GM12878 (cell line): ENCODE measurements around the gene SLC11A2. TPM values are rescaled to one million over a fixed set of nuclear protein-coding genes. Genes with fewer than 3 reads are reported as not detected.

Experiments
- ATAC-seq: fragments of 200-7000 bp; cut with Tn5 transposase; 3 replicates; pipeline ENCODE4 v1.9.1; 2020; ENCODE audit warnings: mild to moderate bottlenecking, moderate library complexity
- BruUV-seq: library from RNA; stranded (reverse); fragments of 400-500 nt; replicated peaks from 2 replicates; lab custom pipeline; 2021; lab: Mats Ljungman, UMichigan
- CTCF ChIA-PET: fragments of 300-600 bp; sonication (Branson Sonifier 250); formaldehyde crosslinking; extraction: SDS; loops from one replicate; lab custom pipeline; 2021; ENCODE audit warnings: inconsistent platforms; lab: Yijun Ruan, JAX
- POLR2A ChIA-PET: fragments of 350-600 bp; formaldehyde crosslinking; extraction: SDS; loops from one replicate; lab custom pipeline; 2021; ENCODE audit warnings: inconsistent platforms; lab: Charles Lee
- RAD21 ChIA-PET: fragments of 300-600 bp; sonication (Branson Sonifier 250); formaldehyde crosslinking; loops from one replicate; lab custom pipeline; 2023; ENCODE audit warnings: antibody characterized with exemption; ENCODE audit not compliant: unreplicated experiment; lab: Charles Lee
- SMC1A ChIA-PET: fragments of 300-600 bp; sonication (Branson Sonifier 250); formaldehyde crosslinking; loops from one replicate; lab custom pipeline; 2023; ENCODE audit not compliant: unreplicated experiment, uncharacterized antibody; lab: Charles Lee
- DNase-seq: peaks from one replicate; pipeline ENCODE4 v3.0.0-alpha.2; 2011; ENCODE audit warnings: low read depth, low spot score
- FAIRE-seq: peaks from 3 replicates; lab custom pipeline; 2011; peaks lifted over from hg19 to GRCh38; lab: Jason Lieb, UNC
- H2AFZ ChIP-seq: 2 replicates; pipeline ENCODE4 v1.6.0; 2011; ENCODE audit warnings: low read depth, low read length, control low read depth; ENCODE audit not compliant: control insufficient read depth
- H3K27ac ChIP-seq: 2 replicates; pipeline ENCODE4 v1.5.1; 2011; ENCODE audit warnings: control low read depth; ENCODE audit not compliant: control insufficient read depth, insufficient read depth
- H3K27me3 ChIP-seq, 2 experiments: replicated peaks in 1 of 2; 2 replicates each; pipeline versions ENCODE4 v1.6.0 to v1.6.1; 2011; ENCODE audit warnings: low read length in 1 of 2; ENCODE audit not compliant: control insufficient read depth in 2 of 2, insufficient read depth in 2 of 2
- H3K36me3 ChIP-seq, 2 experiments: 2 replicates each; pipeline ENCODE4 v1.5.1; 2011; ENCODE audit warnings: low read length in 1 of 2; ENCODE audit not compliant: control insufficient read depth in 2 of 2, insufficient read depth in 2 of 2
- H3K4me1 ChIP-seq: 2 replicates; pipeline ENCODE4 v1.6.1; 2011; ENCODE audit warnings: mild to moderate bottlenecking, low read length, moderate library complexity, mixed read lengths; ENCODE audit not compliant: control insufficient read depth, insufficient read depth
- H3K4me2 ChIP-seq: 2 replicates; pipeline ENCODE4 v1.6.0; 2011; ENCODE audit warnings: control low read depth; ENCODE audit not compliant: control insufficient read depth, insufficient read depth
- H3K4me3 ChIP-seq: fragments of 200-600 bp; sonication (generic); 2 replicates; pipeline ENCODE4 v1.5.1; 2016
- H3K79me2 ChIP-seq: 2 replicates; pipeline ENCODE4 v1.6.0; 2011; ENCODE audit warnings: low read length; ENCODE audit not compliant: control insufficient read depth, insufficient read depth
- H3K9ac ChIP-seq: 2 replicates; pipeline ENCODE4 v1.8.0; 2011; ENCODE audit warnings: low read length, control low read depth, mixed read lengths; ENCODE audit not compliant: control insufficient read depth, insufficient read depth
- H3K9me3 ChIP-seq: replicated peaks from 3 replicates; pipeline ENCODE4 v1.5.1; 2011; ENCODE audit warnings: mild to moderate bottlenecking, low read length; ENCODE audit not compliant: control insufficient read depth, insufficient read depth
- H4K20me1 ChIP-seq: 2 replicates; pipeline ENCODE4 v1.6.0; 2011; ENCODE audit not compliant: control insufficient read depth, insufficient read depth
- GABPA ChIP-seq: IDR thresholded peaks from 2 replicates; pipeline ENCODE4 v1.6.1; 2014; ENCODE audit warnings: antibody characterized with exemption, low read depth, mild to moderate bottlenecking, inconsistent platforms
- KAT2A ChIP-seq: conservative IDR thresholded peaks from 2 replicates; pipeline ENCODE4 v1.6.1; 2011; ENCODE audit warnings: low read depth, low read length; ENCODE audit not compliant: control insufficient read depth
- POLR2A ChIP-seq: IDR thresholded peaks from 2 replicates; pipeline ENCODE4 v1.6.1; 2011; ENCODE audit warnings: low read depth, mild to moderate bottlenecking, low read length
- ZNF207 ChIP-seq: fragments of 450-650 bp; IDR thresholded peaks from 2 replicates; pipeline ENCODE4 v1.6.1; 2014; ENCODE audit warnings: antibody characterized with exemption, mild to moderate bottlenecking, borderline replicate concordance
- WGBS: methylation state at CpG from one replicate; pipeline ENCODE4 v1.1.6; 2016; ENCODE audit warnings: low lambda C conversion rate; ENCODE audit not compliant: insufficient replicate concordance, insufficient coverage; ENCODE audit errors: missing lambda C conversion rate; 5-methylcytosine and 5-hydroxymethylcytosine counted together
- in situ Hi-C: fragments of 300-500 bp; cut with MboI; formaldehyde crosslinking; loops from 9 replicates; pipeline ENCODE4 v1.14.3; 2018; ENCODE audit warnings: mixed read lengths
- intact Hi-C: fragments of 100-400 bp; cut with micrococcal nuclease; formaldehyde crosslinking; loops from one replicate; pipeline ENCODE4 v1.14.2; 2022; ENCODE audit not compliant: unreplicated experiment
- polyA plus RNA-seq, 11 experiments: library from polyadenylated mRNA; depleted of rRNA in 4 of 11; unstranded in 6 of 11; stranded (reverse) in 5 of 11; fragments of >200 nt; fragmentation: Nextera tagmentation in 4 of 11; fragmentation: Illumina TruSeq in 1 of 11; extraction: Ambion mirVana in 4 of 11; extraction: Trizol in 1 of 11; gene quantifications; 1 replicate in 1 of 11; 2 replicates in 10 of 11; pipeline versions ENCODE4 v1.2.1 to v1.2.3, GENCODE V29; 2011 to 2016; ENCODE audit warnings: inconsistent platforms in 2 of 11, missing spikeins in 2 of 11, low read depth in 1 of 11
- total RNA-seq, 4 experiments: library from RNA; depleted of rRNA in 3 of 4; stranded (reverse); fragments of >200 nt in 3 of 4; fragmentation: Illumina TruSeq in 1 of 4; extraction: Trizol in 1 of 4; gene quantifications; 2 replicates each; pipeline versions ENCODE4 v1.2.1 to v1.2.3, GENCODE V29; 2013 to 2021
- TF ChIP-seq, protein P1 (sequence below): IDR thresholded peaks from 2 replicates; pipeline ENCODE4 v1.6.1; 2011; ENCODE audit warnings: borderline replicate concordance, low read depth, mild to moderate bottlenecking, moderate library complexity, low read length; ENCODE audit not compliant: insufficient read depth, poor library complexity, severe bottlenecking

The SLC11A2 gene
- total and polyA plus RNA-seq, 10 of the 15 experiments (the other 5 are each of a cell fraction or from before 2014, with no cell fraction given), result 6.2 to 29.4 (median 15.6) TPM

- CTCF ChIA-PET, result interaction anchor here (0.9 to 5.1 kb wide), 14 partner anchors 10 to 264 kb away, joined by 3 to 61 read pairs (median 6); a partner anchor contains a TSS
- no peaks in the 10 kb centered on the region for H4K20me1 ChIP-seq
- no peak for DNase-seq
- H3K9me3 ChIP-seq, result no peaks in the 10 kb centered on the region
- POLR2A ChIA-PET, result no interaction called here
- H3K4me3 ChIP-seq, result no peak overlapping the region
- H3K27me3 ChIP-seq, result no peaks in the 10 kb centered on the region; a peak in 1 of 4 replicates
- no peak for ATAC-seq
- no peak for FAIRE-seq
- H3K27ac ChIP-seq, result no peak overlapping the region
- no peaks in the 10 kb centered on the region for H3K36me3 ChIP-seq
- TF ChIP-seq, protein P1, sequence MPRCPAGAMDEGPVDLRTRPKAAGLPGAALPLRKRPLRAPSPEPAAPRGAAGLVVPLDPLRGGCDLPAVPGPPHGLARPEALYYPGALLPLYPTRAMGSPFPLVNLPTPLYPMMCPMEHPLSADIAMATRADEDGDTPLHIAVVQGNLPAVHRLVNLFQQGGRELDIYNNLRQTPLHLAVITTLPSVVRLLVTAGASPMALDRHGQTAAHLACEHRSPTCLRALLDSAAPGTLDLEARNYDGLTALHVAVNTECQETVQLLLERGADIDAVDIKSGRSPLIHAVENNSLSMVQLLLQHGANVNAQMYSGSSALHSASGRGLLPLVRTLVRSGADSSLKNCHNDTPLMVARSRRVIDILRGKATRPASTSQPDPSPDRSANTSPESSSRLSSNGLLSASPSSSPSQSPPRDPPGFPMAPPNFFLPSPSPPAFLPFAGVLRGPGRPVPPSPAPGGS, result no peak
- no peak for TF ChIP-seq POLR2A
- no peak for TF ChIP-seq GABPA
- no peak for TF ChIP-seq ZNF207
- TF ChIP-seq KAT2A, result no peak
- RAD21 ChIA-PET, result interaction anchor here (1.0 to 6.1 kb wide), 4 partner anchors 15 to 264 kb away, joined by 3 to 43 read pairs (median 9); no protein-coding TSS in a partner anchor
- no TSS peak for BruUV-seq
- SMC1A ChIA-PET, result interaction anchor here (0.8 to 2.9 kb wide), 12 partner anchors 9 to 312 kb away, joined by 3 to 8 read pairs (median 3); partner anchors contain the start of gene ATF1
- WGBS, result 64% methylated on average over 5 of the region's 5 CpGs
- H3K9ac ChIP-seq, result no peak overlapping the region
- H2AFZ ChIP-seq, result no peak overlapping the region
- intact Hi-C loops (loop anchor here (5.0 kb wide), 3 partner anchors 101 to 261 kb away; a partner anchor contains a TSS), in situ Hi-C loops (no loop called here)
- peaks cover 11% of the 10 kb centered on the region; the same call in 1 of the 2 replicates for H3K4me1 ChIP-seq
- no peak overlapping the region for H3K4me2 ChIP-seq
- peaks cover 24% of the 10 kb centered on the region for H3K79me2 ChIP-seq
Measured at GRCh38 chr12:51028813-51029150, 2.6 kb upstream of the SLC11A2 start.
